ENCODE measurements around the gene OGG1. TPM values are rescaled to one million over a fixed set of nuclear protein-coding genes. Genes with fewer than 3 reads are reported as not detected.

The OGG1 gene
- total and polyA plus RNA-seq, 10 of the 15 experiments (the other 5 are each of a cell fraction or from before 2014, with no cell fraction given): 4.8 to 38.8 (median 27.2) TPM

DNA sequence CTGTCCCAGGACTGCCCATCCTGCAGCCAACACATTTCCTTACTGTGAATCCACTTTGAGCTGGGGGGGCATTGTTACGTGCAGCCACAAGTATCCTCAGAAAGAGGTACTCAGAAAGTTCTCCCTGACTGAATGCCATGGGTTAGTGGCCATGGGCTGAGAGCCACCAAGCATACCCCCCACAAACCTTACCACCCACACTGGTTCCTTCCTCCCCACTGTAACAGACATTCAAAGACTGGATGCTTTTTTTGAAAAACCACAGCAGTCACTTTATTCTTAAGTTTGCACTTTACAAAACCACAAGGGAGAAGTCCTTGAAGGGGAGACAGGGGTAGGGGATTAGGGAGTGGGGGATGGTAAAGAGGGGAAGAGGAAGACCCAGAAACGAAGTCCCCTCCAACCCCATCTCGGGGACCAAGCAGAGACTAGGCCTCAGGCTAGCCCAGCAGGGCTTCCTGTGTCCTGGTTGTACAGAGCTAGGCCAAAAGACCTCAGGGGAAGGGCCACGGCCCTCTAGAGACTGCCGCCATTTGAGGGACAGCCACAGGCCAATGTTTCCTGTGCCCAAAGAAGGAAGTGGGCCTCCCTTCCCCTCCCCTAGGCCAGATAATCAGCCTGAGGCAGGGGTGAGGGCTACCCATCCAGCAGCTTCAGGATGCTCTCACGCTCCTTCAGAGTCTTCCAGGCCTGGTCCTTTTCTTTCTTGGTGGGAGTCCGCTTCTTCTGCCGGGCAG lies 30.1 kb downstream of the OGG1 start (continued):
- TF ChIP-seq MYB (IDR thresholded peaks at IDR 0.05; ENCODE audit: borderline replicate concordance, low read depth, low read length): no peak
- TF ChIP-seq, protein P1, sequence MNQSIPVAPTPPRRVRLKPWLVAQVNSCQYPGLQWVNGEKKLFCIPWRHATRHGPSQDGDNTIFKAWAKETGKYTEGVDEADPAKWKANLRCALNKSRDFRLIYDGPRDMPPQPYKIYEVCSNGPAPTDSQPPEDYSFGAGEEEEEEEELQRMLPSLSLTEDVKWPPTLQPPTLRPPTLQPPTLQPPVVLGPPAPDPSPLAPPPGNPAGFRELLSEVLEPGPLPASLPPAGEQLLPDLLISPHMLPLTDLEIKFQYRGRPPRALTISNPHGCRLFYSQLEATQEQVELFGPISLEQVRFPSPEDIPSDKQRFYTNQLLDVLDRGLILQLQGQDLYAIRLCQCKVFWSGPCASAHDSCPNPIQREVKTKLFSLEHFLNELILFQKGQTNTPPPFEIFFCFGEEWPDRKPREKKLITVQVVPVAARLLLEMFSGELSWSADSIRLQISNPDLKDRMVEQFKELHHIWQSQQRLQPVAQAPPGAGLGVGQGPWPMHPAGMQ (IDR thresholded peaks at IDR 0.05; ENCODE audit: borderline replicate concordance): no peak
- no peak for TF ChIP-seq POU2F2 (IDR thresholded peaks at IDR 0.05; ENCODE audit: borderline replicate concordance, low read depth, low read length)
- TF ChIP-seq, protein P2, sequence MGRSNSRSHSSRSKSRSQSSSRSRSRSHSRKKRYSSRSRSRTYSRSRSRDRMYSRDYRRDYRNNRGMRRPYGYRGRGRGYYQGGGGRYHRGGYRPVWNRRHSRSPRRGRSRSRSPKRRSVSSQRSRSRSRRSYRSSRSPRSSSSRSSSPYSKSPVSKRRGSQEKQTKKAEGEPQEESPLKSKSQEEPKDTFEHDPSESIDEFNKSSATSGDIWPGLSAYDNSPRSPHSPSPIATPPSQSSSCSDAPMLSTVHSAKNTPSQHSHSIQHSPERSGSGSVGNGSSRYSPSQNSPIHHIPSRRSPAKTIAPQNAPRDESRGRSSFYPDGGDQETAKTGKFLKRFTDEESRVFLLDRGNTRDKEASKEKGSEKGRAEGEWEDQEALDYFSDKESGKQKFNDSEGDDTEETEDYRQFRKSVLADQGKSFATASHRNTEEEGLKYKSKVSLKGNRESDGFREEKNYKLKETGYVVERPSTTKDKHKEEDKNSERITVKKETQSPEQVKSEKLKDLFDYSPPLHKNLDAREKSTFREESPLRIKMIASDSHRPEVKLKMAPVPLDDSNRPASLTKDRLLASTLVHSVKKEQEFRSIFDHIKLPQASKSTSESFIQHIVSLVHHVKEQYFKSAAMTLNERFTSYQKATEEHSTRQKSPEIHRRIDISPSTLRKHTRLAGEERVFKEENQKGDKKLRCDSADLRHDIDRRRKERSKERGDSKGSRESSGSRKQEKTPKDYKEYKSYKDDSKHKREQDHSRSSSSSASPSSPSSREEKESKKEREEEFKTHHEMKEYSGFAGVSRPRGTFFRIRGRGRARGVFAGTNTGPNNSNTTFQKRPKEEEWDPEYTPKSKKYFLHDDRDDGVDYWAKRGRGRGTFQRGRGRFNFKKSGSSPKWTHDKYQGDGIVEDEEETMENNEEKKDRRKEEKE (IDR thresholded peaks at IDR 0.05): no peak
- TF ChIP-seq NFIC (IDR thresholded peaks at IDR 0.05; ENCODE audit: low read depth, low read length): peak; percentile 84
- peak in 1 of 2 experiments; percentile 45; a peak in 1 of 4 replicates for TF ChIP-seq EP300 (IDR thresholded peaks at IDR 0.05; ENCODE audit: borderline replicate concordance in 1 of 2, control insufficient read depth in 1 of 2, low read depth in 2 of 2, low read length in 2 of 2)
- TF ChIP-seq NFXL1 (IDR thresholded peaks at IDR 0.05; ENCODE audit: borderline replicate concordance): no peak
- TF ChIP-seq ATF7 (IDR thresholded peaks at IDR 0.05; ENCODE audit: low read depth): no peak; the same call in 1 of the 2 replicates
- TF ChIP-seq ZNF217 (IDR thresholded peaks at IDR 0.05): no peak
- TF ChIP-seq NR2F1 (conservative IDR thresholded peaks at IDR 0.05): no peak
- TF ChIP-seq EED (IDR thresholded peaks at IDR 0.05; ENCODE audit: low read depth): peak; percentile 64
- TF ChIP-seq RCOR1 (conservative IDR thresholded peaks at IDR 0.05; ENCODE audit: low read depth, low read length): no peak
- TF ChIP-seq CHD2 (IDR thresholded peaks at IDR 0.05; ENCODE audit: borderline replicate concordance, low read depth, low read length): no peak
- TF ChIP-seq, protein P3, sequence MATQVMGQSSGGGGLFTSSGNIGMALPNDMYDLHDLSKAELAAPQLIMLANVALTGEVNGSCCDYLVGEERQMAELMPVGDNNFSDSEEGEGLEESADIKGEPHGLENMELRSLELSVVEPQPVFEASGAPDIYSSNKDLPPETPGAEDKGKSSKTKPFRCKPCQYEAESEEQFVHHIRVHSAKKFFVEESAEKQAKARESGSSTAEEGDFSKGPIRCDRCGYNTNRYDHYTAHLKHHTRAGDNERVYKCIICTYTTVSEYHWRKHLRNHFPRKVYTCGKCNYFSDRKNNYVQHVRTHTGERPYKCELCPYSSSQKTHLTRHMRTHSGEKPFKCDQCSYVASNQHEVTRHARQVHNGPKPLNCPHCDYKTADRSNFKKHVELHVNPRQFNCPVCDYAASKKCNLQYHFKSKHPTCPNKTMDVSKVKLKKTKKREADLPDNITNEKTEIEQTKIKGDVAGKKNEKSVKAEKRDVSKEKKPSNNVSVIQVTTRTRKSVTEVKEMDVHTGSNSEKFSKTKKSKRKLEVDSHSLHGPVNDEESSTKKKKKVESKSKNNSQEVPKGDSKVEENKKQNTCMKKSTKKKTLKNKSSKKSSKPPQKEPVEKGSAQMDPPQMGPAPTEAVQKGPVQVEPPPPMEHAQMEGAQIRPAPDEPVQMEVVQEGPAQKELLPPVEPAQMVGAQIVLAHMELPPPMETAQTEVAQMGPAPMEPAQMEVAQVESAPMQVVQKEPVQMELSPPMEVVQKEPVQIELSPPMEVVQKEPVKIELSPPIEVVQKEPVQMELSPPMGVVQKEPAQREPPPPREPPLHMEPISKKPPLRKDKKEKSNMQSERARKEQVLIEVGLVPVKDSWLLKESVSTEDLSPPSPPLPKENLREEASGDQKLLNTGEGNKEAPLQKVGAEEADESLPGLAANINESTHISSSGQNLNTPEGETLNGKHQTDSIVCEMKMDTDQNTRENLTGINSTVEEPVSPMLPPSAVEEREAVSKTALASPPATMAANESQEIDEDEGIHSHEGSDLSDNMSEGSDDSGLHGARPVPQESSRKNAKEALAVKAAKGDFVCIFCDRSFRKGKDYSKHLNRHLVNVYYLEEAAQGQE (IDR thresholded peaks at IDR 0.05; ENCODE audit: low read depth, low read length): no peak
- TF ChIP-seq SRF (IDR thresholded peaks at IDR 0.05; ENCODE audit: low read depth in 2 of 2, low read length in 2 of 2): peak; percentile 90 to 92
- no peak; the same call in 1 of the 2 replicates for TF ChIP-seq PML (IDR thresholded peaks at IDR 0.05; ENCODE audit: low read length)
- TF ChIP-seq KAT2A (conservative IDR thresholded peaks at IDR 0.05; ENCODE audit: control insufficient read depth, low read depth, low read length): no peak
- peak; percentile 48; the same call in 1 of the 2 replicates for TF ChIP-seq RELB (IDR thresholded peaks at IDR 0.05; ENCODE audit: low read depth)
- TF ChIP-seq RAD51 (IDR thresholded peaks at IDR 0.05): no peak
- no peak for TF ChIP-seq FOS (IDR thresholded peaks at IDR 0.05; ENCODE audit: borderline replicate concordance, extremely low read depth, insufficient read length)
- peak; percentile 98 for TF ChIP-seq RUNX3 (IDR thresholded peaks at IDR 0.05; ENCODE audit: low read length)

Measured in GM12878 (cell line).